Fibroblast of lung (primary cell): ENCODE measurements around the gene FBXO38. TPM values are rescaled to one million over a fixed set of nuclear protein-coding genes. Genes with fewer than 3 reads are reported as not detected.

Experiments
- DNase-seq, 2 donors: peaks; one replicate each; pipeline versions ENCODE4 v3.0.0 to v3.0.0-alpha.2; 2010; ENCODE audit warnings: low read depth in 2 of 2
- H2AFZ ChIP-seq: 2 replicates; pipeline ENCODE4 v1.5.1; 2012; ENCODE audit warnings: low read length, control low read depth, inconsistent platforms
- H3K27ac ChIP-seq: 2 replicates; pipeline ENCODE4 v1.5.1; 2011; ENCODE audit warnings: low read length, control low read depth; ENCODE audit not compliant: insufficient read depth
- H3K27me3 ChIP-seq: 2 replicates; pipeline ENCODE4 v1.5.1; 2011; ENCODE audit warnings: mild to moderate bottlenecking, low read length; ENCODE audit not compliant: control insufficient read depth, insufficient read depth
- H3K36me3 ChIP-seq: 2 replicates; pipeline ENCODE4 v1.5.1; 2011; ENCODE audit warnings: low read length; ENCODE audit not compliant: control insufficient read depth, insufficient read depth
- H3K4me1 ChIP-seq: 2 replicates; pipeline ENCODE4 v1.5.1; 2011; ENCODE audit warnings: low read length; ENCODE audit not compliant: control insufficient read depth, insufficient read depth; ENCODE audit errors: extremely low read depth
- H3K4me2 ChIP-seq: 2 replicates; pipeline ENCODE4 v1.5.1; 2011; ENCODE audit warnings: low read length, control low read depth; ENCODE audit not compliant: insufficient read depth; ENCODE audit errors: extremely low read depth
- H3K4me3 ChIP-seq, 4 experiments: fragments of 200-600 bp in 1 of 4; sonication (generic) in 1 of 4; replicated peaks in 1 of 4; 2 replicates each; pipeline ENCODE4 v1.5.1; 2011 to 2016; ENCODE audit warnings: low read length in 4 of 4, low read depth in 3 of 4, mild to moderate bottlenecking in 3 of 4, control low read depth in 2 of 4, inconsistent platforms in 1 of 4, mixed read lengths in 1 of 4; ENCODE audit not compliant: insufficient read depth in 1 of 4; ENCODE audit errors: control extremely low read depth in 1 of 4
- H3K79me2 ChIP-seq: 2 replicates; pipeline ENCODE4 v1.5.1; 2012; ENCODE audit warnings: mild to moderate bottlenecking, low read length, inconsistent platforms; ENCODE audit not compliant: control insufficient read depth, insufficient read depth
- H3K9ac ChIP-seq: 2 replicates; pipeline ENCODE4 v1.5.1; 2011; ENCODE audit warnings: mild to moderate bottlenecking, low read length, control low read depth; ENCODE audit not compliant: insufficient read depth
- H3K9me3 ChIP-seq: 2 replicates; pipeline ENCODE4 v1.5.1; 2012; ENCODE audit warnings: low read depth, low read length; ENCODE audit not compliant: control insufficient read depth, insufficient read depth
- H4K20me1 ChIP-seq: 2 replicates; pipeline ENCODE4 v1.5.1; 2011; ENCODE audit warnings: low read length; ENCODE audit not compliant: control insufficient read depth, insufficient read depth; ENCODE audit errors: extremely low read depth
- CTCF ChIP-seq, 2 donors: IDR thresholded peaks in 1 of 2; conservative IDR thresholded peaks in 1 of 2; 1 replicate in 1 of 2; 2 replicates in 1 of 2; pipeline ENCODE4 v1.5.1; 2011 to 2012; ENCODE audit warnings: low read length in 2 of 2, control low read depth in 1 of 2, inconsistent platforms in 1 of 2, low read depth in 1 of 2, mild to moderate bottlenecking in 1 of 2
- EZH2 ChIP-seq: IDR thresholded peaks from 2 replicates; pipeline ENCODE4 v1.5.1; 2012; ENCODE audit warnings: low read length, control low read depth, mild to moderate bottlenecking; ENCODE audit errors: missing control alignments
- polyA plus RNA-seq, 2 donors: library from polyadenylated mRNA; depleted of rRNA in 1 of 2; stranded (reverse) in 1 of 2; unstranded in 1 of 2; fragments of >200 nt; gene quantifications; 2 replicates each; pipeline ENCODE4 v1.2.1, GENCODE V29; 2011 to 2012; ENCODE audit warnings: missing spikeins in 1 of 2
- total RNA-seq: library from RNA; depleted of rRNA; stranded (reverse); fragments of >200 nt; gene quantifications from 2 replicates; pipeline ENCODE4 v1.2.1, GENCODE V29; 2014

FBXO38 gene
- total and polyA plus RNA-seq, 2 donors (not counting 1 experiment from before 2014, with no cell fraction given): 25.0 to 62.4 TPM

GRCh38 chr5:148486456-148486855 lies 102.7 kb downstream of the FBXO38 start:
- Histone ChIP-seq H3K4me2 (no peak overlapping the region), H3K4me1 (no peaks in the 10 kb centered on the region), H3K9me3 (no peaks in the 10 kb centered on the region), H3K79me2 (no peaks in the 10 kb centered on the region), H4K20me1 (no peaks in the 10 kb centered on the region), H3K4me3 (no peak overlapping the region), H3K9ac (no peak overlapping the region), H3K36me3 (no peaks in the 10 kb centered on the region), H3K27me3 (peaks cover 2% of the 10 kb centered on the region), H2AFZ (no peak overlapping the region), H3K27ac (no peak overlapping the region)
- DNase-seq: no peak
- TF ChIP-seq CTCF (conservative IDR thresholded peaks at IDR 0.05 in 1 of 2, IDR thresholded peaks at IDR 0.05 in 1 of 2; ENCODE audit: low read depth in 1 of 2, low read length in 2 of 2) (no peak), EZH2 (no peak)

- no peaks in the 10 kb centered on the region for H3K79me2 ChIP-seq
- DNase-seq: no peak
- no peak overlapping the region for H2AFZ ChIP-seq
- H3K4me3 ChIP-seq: no peak overlapping the region
- H3K27me3 ChIP-seq: peaks cover 2% of the 10 kb centered on the region
- H4K20me1 ChIP-seq: no peaks in the 10 kb centered on the region
- H3K27ac ChIP-seq: no peak overlapping the region
- H3K9me3 ChIP-seq: no peaks in the 10 kb centered on the region
- H3K4me2 ChIP-seq: no peak overlapping the region
- H3K36me3 ChIP-seq: no peaks in the 10 kb centered on the region
- H3K4me1 ChIP-seq: no peaks in the 10 kb centered on the region
- H3K9ac ChIP-seq: no peak overlapping the region
- TF ChIP-seq CTCF (conservative IDR thresholded peaks at IDR 0.05 in 1 of 2, IDR thresholded peaks at IDR 0.05 in 1 of 2; ENCODE audit: low read depth in 1 of 2, low read length in 2 of 2): no peak
- no peak for TF ChIP-seq EZH2
These were observed 105.0 kb downstream of the FBXO38 start for GRCh38 chr5:148488757-148489156.

GRCh38 chr5:148491015-148491792 lies 107.4 kb downstream of the FBXO38 start:
- Histone ChIP-seq H3K27ac (no peak overlapping the region), H3K4me2 (no peak overlapping the region), H4K20me1 (no peaks in the 10 kb centered on the region), H3K36me3 (no peaks in the 10 kb centered on the region), H3K4me1 (no peaks in the 10 kb centered on the region), H3K9me3 (no peaks in the 10 kb centered on the region), H3K9ac (no peak overlapping the region), H3K4me3 (no peak overlapping the region), H2AFZ (no peak overlapping the region), H3K79me2 (no peaks in the 10 kb centered on the region), H3K27me3 (peaks cover 2% of the 10 kb centered on the region)
- TF ChIP-seq CTCF (conservative IDR thresholded peaks at IDR 0.05 in 1 of 2, IDR thresholded peaks at IDR 0.05 in 1 of 2; ENCODE audit: low read depth in 1 of 2, low read length in 2 of 2) (no peak), EZH2 (no peak)
- no peak for DNase-seq
